OCI-LY7 (cell line): Measurements from ENCODE around the gene FBLN5. TPM values are rescaled to one million over a fixed set of nuclear protein-coding genes. Genes with fewer than 3 reads are reported as not detected.

Experiments used
- BruUV-seq: library from RNA; stranded (reverse); fragments of 400-500 nt; replicated peaks from 2 replicates; lab custom pipeline; 2021; lab: Mats Ljungman, UMichigan
- CTCF ChIA-PET: fragments of 300-600 bp; sonication (Branson Sonifier 250); formaldehyde crosslinking; loops from one replicate; lab custom pipeline; 2022; ENCODE audit warnings: antibody characterized with exemption; ENCODE audit not compliant: unreplicated experiment; lab: Charles Lee
- POLR2A ChIA-PET: fragments of 300-600 bp; sonication (Branson Sonifier 250); formaldehyde crosslinking; loops from one replicate; lab custom pipeline; 2022; ENCODE audit warnings: antibody characterized with exemption; lab: Charles Lee
- DNase-seq: peaks from one replicate; pipeline ENCODE4 v3.0.0-alpha.2; 2015; ENCODE audit warnings: low spot score
- H2AFZ ChIP-seq: fragments of 200-600 bp; sonication (generic), shearing (Covaris generic); 2 replicates; pipeline ENCODE4 v1.6.1; 2014; ENCODE audit warnings: mild to moderate bottlenecking, antibody characterized with exemption, low read length, moderate library complexity
- H3K27ac ChIP-seq: fragments of 200-600 bp; sonication (generic); 2 replicates; pipeline ENCODE4 v1.5.1; 2014; ENCODE audit warnings: mixed run types, low read depth, mild to moderate bottlenecking, moderate library complexity, low read length, inconsistent platforms; ENCODE audit not compliant: poor library complexity, severe bottlenecking
- H3K36me3 ChIP-seq: fragments of 200-600 bp; sonication (generic); 2 replicates; pipeline ENCODE4 v1.6.1; 2014; ENCODE audit warnings: mild to moderate bottlenecking, antibody characterized with exemption, low read length, moderate library complexity, mixed read lengths; ENCODE audit not compliant: insufficient read depth
- H3K4me1 ChIP-seq: fragments of 200-600 bp; sonication (generic); 2 replicates; pipeline ENCODE4 v1.5.1; 2014; ENCODE audit warnings: mild to moderate bottlenecking, low read length; ENCODE audit not compliant: insufficient read depth, poor library complexity, severe bottlenecking
- H3K4me2 ChIP-seq: fragments of 200-600 bp; sonication (generic); 2 replicates; pipeline ENCODE4 v1.6.1; 2014; ENCODE audit warnings: mild to moderate bottlenecking, low read length
- H3K4me3 ChIP-seq: fragments of 200-600 bp; sonication (generic); 2 replicates; pipeline ENCODE4 v1.5.1; 2014; ENCODE audit warnings: mild to moderate bottlenecking, low read depth, low read length; ENCODE audit not compliant: poor library complexity, severe bottlenecking
- H3K79me2 ChIP-seq: fragments of 200-600 bp; sonication (generic); 2 replicates; pipeline ENCODE4 v1.6.1; 2016; ENCODE audit warnings: low read depth, mild to moderate bottlenecking, low read length, moderate library complexity, mixed read lengths; ENCODE audit not compliant: insufficient read depth
- H3K9me2 ChIP-seq: fragments of 200-600 bp; sonication (generic); 2 replicates; pipeline ENCODE4 v1.6.1; 2016; ENCODE audit warnings: mild to moderate bottlenecking, low read length, mixed read lengths; ENCODE audit not compliant: insufficient read depth
- H3K9me3 ChIP-seq: fragments of 200-600 bp; sonication (generic); 2 replicates; pipeline ENCODE4 v1.6.1; 2014; ENCODE audit warnings: mild to moderate bottlenecking, mixed run types, low read length, mixed read lengths
- H4K20me1 ChIP-seq: fragments of 200-600 bp; sonication (generic); 2 replicates; pipeline ENCODE4 v1.6.1; 2014; ENCODE audit warnings: mild to moderate bottlenecking, antibody characterized with exemption, low read length, moderate library complexity, mixed read lengths; ENCODE audit not compliant: insufficient read depth
- CTCF ChIP-seq: fragments of 200-600 bp; sonication (generic); conservative IDR thresholded peaks from 2 replicates; pipeline ENCODE4 v1.5.1; 2014; ENCODE audit warnings: mild to moderate bottlenecking, antibody characterized with exemption, low read length, moderate library complexity, mixed read lengths
- EZH2phosphoT487 ChIP-seq: fragments of 200-600 bp; sonication (generic); IDR thresholded peaks from 2 replicates; pipeline ENCODE4 v1.6.1; 2018; ENCODE audit warnings: low read depth, borderline replicate concordance, mild to moderate bottlenecking, mixed run types, antibody characterized with exemption, low read length, moderate library complexity, mixed read lengths
- intact Hi-C: fragments of 100-400 bp; cut with micrococcal nuclease; formaldehyde crosslinking; loops from one replicate; pipeline ENCODE4 v1.10.0; 2022; ENCODE audit not compliant: unreplicated experiment
- total RNA-seq, 2 experiments: library from RNA; depleted of rRNA in 1 of 2; stranded (reverse); fragments of >200 nt in 1 of 2; shearing (Covaris generic) in 1 of 2; gene quantifications; 2 replicates each; pipeline ENCODE4 v1.2.3, GENCODE V29; 2014 to 2022

Gene FBLN5
- total RNA-seq, 2 experiments from 2014 or later, result 0.91 to 2.3 TPM

DNA sequence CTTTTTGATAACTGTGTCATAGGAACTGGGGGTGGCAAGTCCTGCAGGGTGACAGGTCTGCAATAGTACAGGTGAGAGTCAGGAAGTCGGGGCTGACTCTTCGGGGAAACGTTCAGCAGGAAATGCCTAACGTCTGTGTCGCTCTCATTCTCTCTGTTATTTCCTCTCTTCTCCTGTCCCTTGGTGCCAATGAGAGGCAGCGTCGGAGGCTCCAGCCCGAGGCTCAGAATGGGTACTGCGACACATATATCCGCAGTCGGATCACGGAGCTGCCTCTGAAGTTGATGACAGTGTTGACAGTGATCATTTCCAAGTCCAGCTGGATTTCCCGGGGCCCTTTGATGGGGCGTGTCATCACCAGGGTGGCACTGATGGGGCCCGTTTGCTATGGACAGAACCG, 77.5 kb downstream of the FBLN5 start:
- H3K4me3 ChIP-seq, result no peak overlapping the region
- H3K79me2 ChIP-seq, result no peaks in the 10 kb centered on the region
- POLR2A ChIA-PET, result no interaction called here
- no peaks in the 10 kb centered on the region for H3K36me3 ChIP-seq
- DNase-seq, result no peak
- no TSS peak for BruUV-seq
- peaks cover 40% of the 10 kb centered on the region for H3K4me1 ChIP-seq
- H3K9me3 ChIP-seq, result no peaks in the 10 kb centered on the region
- intact Hi-C loops, result no loop called here
- CTCF ChIA-PET, result no interaction called here
- no peak for TF ChIP-seq EZH2phosphoT487
- TF ChIP-seq CTCF, result no peak
- H3K4me2 ChIP-seq, result no peak overlapping the region; the same call in 1 of the 2 replicates
- no peak overlapping the region for H3K27ac ChIP-seq
- H2AFZ ChIP-seq, result no peak overlapping the region
- no peaks in the 10 kb centered on the region for H3K9me2 ChIP-seq
- H4K20me1 ChIP-seq, result no peaks in the 10 kb centered on the region

GRCh38 chr14:91869556-91869955, 77.9 kb downstream of the FBLN5 start:
- Histone ChIP-seq H3K9me3 (no peaks in the 10 kb centered on the region), H3K36me3 (no peaks in the 10 kb centered on the region), H2AFZ (no peak overlapping the region), H4K20me1 (no peaks in the 10 kb centered on the region), H3K4me3 (no peak overlapping the region), H3K4me2 (no peak overlapping the region; the same call in 1 of the 2 replicates), H3K9me2 (no peaks in the 10 kb centered on the region), H3K4me1 (peaks cover 36% of the 10 kb centered on the region), H3K27ac (no peak overlapping the region), H3K79me2 (no peaks in the 10 kb centered on the region)
- DNase-seq, result no peak
- intact Hi-C loops, result no loop called here
- CTCF ChIA-PET, result no interaction called here
- POLR2A ChIA-PET, result interaction anchor here (0.6 kb wide), 1 partner anchor 47 kb away, joined by 4 read pairs; no protein-coding TSS in a partner anchor
- BruUV-seq, result no TSS peak
- TF ChIP-seq EZH2phosphoT487 (no peak), CTCF (no peak)

- Histone ChIP-seq H3K4me1 (peaks cover 15% of the 10 kb centered on the region), H3K27ac (no peak within 1 kb of the TSS), H2AFZ (no peak within 1 kb of the TSS), H4K20me1 (no peaks in the 10 kb centered on the region), H3K9me3 (no peaks in the 10 kb centered on the region), H3K36me3 (no peaks in the 10 kb centered on the region), H3K4me2 (peak within 1 kb of the TSS; percentile 15; the same call in 1 of the 2 replicates), H3K4me3 (no peak within 1 kb of the TSS), H3K79me2 (no peaks in the 10 kb centered on the region), H3K9me2 (no peaks in the 10 kb centered on the region)
- ChIA-PET CTCF (interaction anchor here (0.6 kb wide), 1 partner anchor 1151 kb away, joined by 3 read pairs; no protein-coding TSS in a partner anchor), POLR2A (no interaction called here)
- TF ChIP-seq CTCF (no peak), EZH2phosphoT487 (no peak)
- no peak for DNase-seq
- BruUV-seq, result no TSS peak
- intact Hi-C loops, result no loop called here
Observed at GRCh38 chr14:91867316-91867988, 80.0 kb downstream of the FBLN5 start, which contains the start of gene TC2N. Gene TC2N, minus strand, starts transcription at chr14:91867536. Its CDS starts 53,767 bp downstream, at chr14:91813769.
